ENCODE data around the gene ARTN. TPM values are rescaled to one million over a fixed set of nuclear protein-coding genes. Genes with fewer than 3 reads are reported as not detected.

Gene ARTN
- total and polyA plus RNA-seq, 4 donors, result 0.23 to 2.7 (median 1.2) TPM

DNA sequence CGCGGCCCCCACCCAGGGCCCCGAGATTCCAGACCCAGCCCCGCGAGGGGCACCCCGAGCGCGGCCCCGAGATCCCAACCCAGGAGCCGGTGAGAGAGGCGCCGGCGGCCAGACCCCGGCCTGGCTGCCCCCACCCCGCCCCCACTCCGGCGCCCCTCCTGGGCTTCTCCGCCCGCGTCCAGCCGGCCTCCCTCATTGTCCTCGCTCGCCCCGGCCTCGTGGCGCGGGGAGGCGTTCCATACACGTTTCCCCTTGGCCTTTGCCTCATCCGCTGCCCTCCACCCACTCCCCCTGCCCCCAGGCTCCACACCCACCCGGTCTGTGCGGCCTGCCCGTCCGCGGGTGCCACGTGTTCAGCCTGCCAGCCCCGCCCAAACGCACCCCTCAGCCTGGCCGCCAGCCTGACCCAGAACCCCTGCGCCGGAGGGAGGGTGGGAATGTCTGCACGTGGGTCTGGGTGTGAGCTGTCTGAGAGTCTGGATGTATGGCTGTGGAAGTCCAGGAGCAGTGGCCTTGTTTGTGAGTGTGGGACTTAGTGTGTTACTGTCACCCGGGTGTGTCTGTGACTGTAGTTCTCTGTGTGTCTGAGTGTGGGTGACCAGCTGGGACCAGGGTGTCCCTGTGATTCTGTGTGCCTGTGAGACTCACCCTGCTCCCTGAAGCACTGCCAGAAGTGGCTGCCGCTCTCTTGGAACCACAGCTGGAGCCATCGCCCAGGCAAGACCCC lies 46.1 kb downstream of the ARTN start:
- H3K27me3 ChIP-seq (ENCODE audit: control insufficient read depth in 3 of 3, insufficient read depth in 3 of 3, low read length in 2 of 3), result no peaks in the 10 kb centered on the region
- DNase-seq, result peak; percentile 45 to 65 (median 65)
- H3K9ac ChIP-seq (ENCODE audit: insufficient read depth in 1 of 2, low read length in 2 of 2), result no peak overlapping the region
- 4 to 8% methylated on average over 30 to 45 of the region's 45 CpGs for WGBS, 2 donors
- ATAC-seq (ENCODE audit: insufficient read depth, low FRiP score), result peak; percentile 16
- H3K4me1 ChIP-seq (ENCODE audit: control insufficient read depth in 5 of 5, insufficient read depth in 5 of 5, low read length in 5 of 5), result peaks cover 0 to 30% (median 19%) of the 10 kb centered on the region in 5 donors
- peak overlapping the region; percentile 42 for H3K4me3 ChIP-seq
- TF ChIP-seq, protein P1, sequence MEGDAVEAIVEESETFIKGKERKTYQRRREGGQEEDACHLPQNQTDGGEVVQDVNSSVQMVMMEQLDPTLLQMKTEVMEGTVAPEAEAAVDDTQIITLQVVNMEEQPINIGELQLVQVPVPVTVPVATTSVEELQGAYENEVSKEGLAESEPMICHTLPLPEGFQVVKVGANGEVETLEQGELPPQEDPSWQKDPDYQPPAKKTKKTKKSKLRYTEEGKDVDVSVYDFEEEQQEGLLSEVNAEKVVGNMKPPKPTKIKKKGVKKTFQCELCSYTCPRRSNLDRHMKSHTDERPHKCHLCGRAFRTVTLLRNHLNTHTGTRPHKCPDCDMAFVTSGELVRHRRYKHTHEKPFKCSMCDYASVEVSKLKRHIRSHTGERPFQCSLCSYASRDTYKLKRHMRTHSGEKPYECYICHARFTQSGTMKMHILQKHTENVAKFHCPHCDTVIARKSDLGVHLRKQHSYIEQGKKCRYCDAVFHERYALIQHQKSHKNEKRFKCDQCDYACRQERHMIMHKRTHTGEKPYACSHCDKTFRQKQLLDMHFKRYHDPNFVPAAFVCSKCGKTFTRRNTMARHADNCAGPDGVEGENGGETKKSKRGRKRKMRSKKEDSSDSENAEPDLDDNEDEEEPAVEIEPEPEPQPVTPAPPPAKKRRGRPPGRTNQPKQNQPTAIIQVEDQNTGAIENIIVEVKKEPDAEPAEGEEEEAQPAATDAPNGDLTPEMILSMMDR (IDR thresholded peaks at IDR 0.05; ENCODE audit: control extremely low read depth, extremely low read depth), result no peak
- no peaks in the 10 kb centered on the region for H3K9me3 ChIP-seq (ENCODE audit: control insufficient read depth in 4 of 4, insufficient read depth in 3 of 4, low read length in 3 of 4)
- H3K36me3 ChIP-seq (ENCODE audit: control insufficient read depth in 4 of 4, insufficient read depth in 4 of 4, low read length in 4 of 4), result peaks cover 0 to 17% (median 14%) of the 10 kb centered on the region in 4 donors
- H3K27ac ChIP-seq (ENCODE audit: low read depth in 1 of 2, low read length in 1 of 2), result peak overlapping the region; percentile 42 to 59

DNA sequence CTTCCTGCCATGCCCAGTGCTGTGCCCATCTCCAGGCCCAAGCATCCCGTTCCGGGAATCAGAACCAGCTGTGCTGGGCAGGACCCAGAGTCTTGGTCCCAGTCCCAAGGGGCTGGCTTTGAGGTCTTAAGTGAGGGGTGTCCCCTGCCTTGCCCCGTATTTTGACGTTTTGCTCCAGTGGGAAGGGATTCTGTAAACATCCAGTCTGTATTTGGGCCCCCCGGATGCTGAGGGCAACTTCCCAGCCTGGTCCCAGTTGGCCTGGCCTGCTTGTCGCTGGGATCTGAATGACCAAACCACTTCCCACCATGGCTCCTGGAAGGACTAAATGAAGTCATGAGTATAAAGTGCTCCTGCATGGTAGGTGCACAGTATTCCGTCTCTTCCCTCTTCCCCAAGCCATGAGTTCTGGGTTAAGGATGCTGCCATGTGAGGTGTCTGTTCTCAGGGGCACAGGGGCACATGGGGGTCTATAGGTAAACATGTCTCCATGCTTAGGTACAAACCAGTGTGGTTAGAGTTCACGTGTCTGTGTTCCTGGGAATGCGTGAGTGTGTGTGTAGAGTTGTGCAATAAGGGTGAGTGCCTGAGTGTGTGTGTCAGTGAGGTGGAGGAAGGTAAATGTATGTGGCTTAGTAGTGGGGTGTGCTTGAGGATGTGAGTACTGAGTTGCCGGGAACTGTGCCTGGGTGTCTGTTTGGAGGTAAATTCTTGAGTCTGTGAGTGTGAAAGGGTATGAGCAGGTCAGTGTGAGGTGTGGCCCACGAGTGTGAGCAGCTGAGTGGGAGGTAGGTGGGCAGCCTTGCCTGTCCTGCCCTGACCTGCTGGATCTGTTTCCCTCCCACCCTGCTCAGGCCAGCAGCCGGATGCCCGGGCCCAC lies 46.9 kb downstream of the ARTN start:
- Histone ChIP-seq H3K27me3 (ENCODE audit: control insufficient read depth in 3 of 3, insufficient read depth in 3 of 3, low read length in 2 of 3) (no peaks in the 10 kb centered on the region), H3K36me3 (ENCODE audit: control insufficient read depth in 4 of 4, insufficient read depth in 4 of 4, low read length in 4 of 4) (peaks cover 0 to 18% (median 15%) of the 10 kb centered on the region in 4 donors), H3K27ac (ENCODE audit: low read depth in 1 of 2, low read length in 1 of 2) (peak overlapping the region in 1 of 2 donors; percentile 26), H3K9ac (ENCODE audit: insufficient read depth in 1 of 2, low read length in 2 of 2) (no peak overlapping the region), H3K4me1 (ENCODE audit: control insufficient read depth in 5 of 5, insufficient read depth in 5 of 5, low read length in 5 of 5) (peaks cover 0 to 29% (median 19%) of the 10 kb centered on the region in 5 donors), H3K9me3 (ENCODE audit: control insufficient read depth in 4 of 4, insufficient read depth in 3 of 4, low read length in 3 of 4) (no peaks in the 10 kb centered on the region), H3K4me3 (no peak overlapping the region)
- ATAC-seq (ENCODE audit: insufficient read depth, low FRiP score) (no peak), DNase-seq (no peak)
- TF ChIP-seq, protein P1 (IDR thresholded peaks at IDR 0.05; ENCODE audit: control extremely low read depth, extremely low read depth), result no peak
- WGBS, 2 donors, result 59 to 62% methylated on average over 13 of the region's 13 CpGs

DNA sequence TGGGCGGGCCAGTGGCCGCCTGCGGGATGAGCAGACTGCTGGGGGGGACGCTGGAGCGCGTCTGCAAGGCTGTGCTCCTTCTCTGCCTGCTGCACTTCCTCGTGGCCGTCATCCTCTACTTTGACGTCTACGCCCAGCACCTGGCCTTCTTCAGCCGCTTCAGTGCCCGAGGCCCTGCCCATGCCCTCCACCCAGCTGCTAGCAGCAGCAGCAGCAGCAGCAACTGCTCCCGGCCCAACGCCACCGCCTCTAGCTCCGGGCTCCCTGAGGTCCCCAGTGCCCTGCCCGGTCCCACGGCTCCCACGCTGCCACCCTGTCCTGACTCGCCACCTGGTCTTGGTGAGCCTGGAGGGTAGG lies 47.5 kb downstream of the ARTN start:
- Histone ChIP-seq H3K36me3 (ENCODE audit: control insufficient read depth in 4 of 4, insufficient read depth in 4 of 4, low read length in 4 of 4) (peaks cover under 1 to 17% (median 16%) of the 10 kb centered on the region in 4 donors), H3K9ac (ENCODE audit: insufficient read depth in 1 of 2, low read length in 2 of 2) (no peak overlapping the region), H3K27ac (ENCODE audit: low read depth in 1 of 2, low read length in 1 of 2) (no peak overlapping the region), H3K27me3 (ENCODE audit: control insufficient read depth in 3 of 3, insufficient read depth in 3 of 3, low read length in 2 of 3) (no peaks in the 10 kb centered on the region), H3K4me1 (ENCODE audit: control insufficient read depth in 5 of 5, insufficient read depth in 5 of 5, low read length in 5 of 5) (peaks cover 0 to 24% (median 13%) of the 10 kb centered on the region in 5 donors), H3K4me3 (no peak overlapping the region), H3K9me3 (ENCODE audit: control insufficient read depth in 4 of 4, insufficient read depth in 3 of 4, low read length in 3 of 4) (no peaks in the 10 kb centered on the region)
- TF ChIP-seq, protein P1 (IDR thresholded peaks at IDR 0.05; ENCODE audit: control extremely low read depth, extremely low read depth), result no peak
- no peak for DNase-seq
- 86 to 89% methylated on average over 20 of the region's 20 CpGs for WGBS, 2 donors
- ATAC-seq (ENCODE audit: insufficient read depth, low FRiP score), result no peak

All from lung (tissue), 12 donors.